GM12878 (cell line): Measurements from ENCODE around the gene UMAD1. TPM values are rescaled to one million over a fixed set of nuclear protein-coding genes. Genes with fewer than 3 reads are reported as not detected.
A peak's percentile ranks its signal among the peaks of the same experiment; 100 is the strongest.

Experiments
- JUNB ChIP-seq: IDR thresholded peaks from 2 replicates; pipeline ENCODE4 v1.6.1; 2016; ENCODE audit warnings: antibody characterized with exemption, mild to moderate bottlenecking
- MYB ChIP-seq: fragments of 150-350 bp; IDR thresholded peaks from 2 replicates; pipeline ENCODE4 v1.6.1; 2014; ENCODE audit warnings: mild to moderate bottlenecking, low read depth, low read length, borderline replicate concordance
- POU2F2 ChIP-seq: IDR thresholded peaks from 3 replicates; pipeline ENCODE4 v1.6.1; 2011; ENCODE audit warnings: low read depth, mild to moderate bottlenecking, low read length, borderline replicate concordance
- SRF ChIP-seq, 2 experiments: IDR thresholded peaks; 2 replicates each; pipeline ENCODE4 v1.6.1; 2011; ENCODE audit warnings: low read depth in 2 of 2, low read length in 2 of 2, mild to moderate bottlenecking in 1 of 2, moderate library complexity in 1 of 2
- polyA plus RNA-seq, 11 experiments: library from polyadenylated mRNA; depleted of rRNA in 4 of 11; unstranded in 6 of 11; stranded (reverse) in 5 of 11; fragments of >200 nt; fragmentation: Nextera tagmentation in 4 of 11; fragmentation: Illumina TruSeq in 1 of 11; extraction: Ambion mirVana in 4 of 11; extraction: Trizol in 1 of 11; gene quantifications; 1 replicate in 1 of 11; 2 replicates in 10 of 11; pipeline versions ENCODE4 v1.2.1 to v1.2.3, GENCODE V29; 2011 to 2016; ENCODE audit warnings: inconsistent platforms in 2 of 11, missing spikeins in 2 of 11, low read depth in 1 of 11
- total RNA-seq, 4 experiments: library from RNA; depleted of rRNA in 3 of 4; stranded (reverse); fragments of >200 nt in 3 of 4; fragmentation: Illumina TruSeq in 1 of 4; extraction: Trizol in 1 of 4; gene quantifications; 2 replicates each; pipeline versions ENCODE4 v1.2.1 to v1.2.3, GENCODE V29; 2013 to 2021
- TF ChIP-seq, protein P1 (sequence below): fragments of 450-650 bp; IDR thresholded peaks from 2 replicates; pipeline ENCODE4 v1.6.1; 2017; ENCODE audit warnings: mild to moderate bottlenecking, low read depth, inconsistent platforms; ENCODE audit not compliant: poor library complexity, severe bottlenecking
- TF ChIP-seq, protein P2 (sequence below): IDR thresholded peaks from 2 replicates; pipeline ENCODE4 v1.6.1; 2012; ENCODE audit warnings: mild to moderate bottlenecking, low read depth, low read length
- TF ChIP-seq, protein P3 (sequence below): fragments of 450-650 bp; IDR thresholded peaks from 2 replicates; pipeline ENCODE4 v1.6.1; 2017; ENCODE audit warnings: mild to moderate bottlenecking, moderate library complexity
- TF ChIP-seq, protein P4 (sequence below): fragments of 450-650 bp; IDR thresholded peaks from 2 replicates; pipeline ENCODE4 v1.6.1; 2018; ENCODE audit warnings: mild to moderate bottlenecking, low read depth, moderate library complexity; ENCODE audit not compliant: partially characterized antibody

The UMAD1 gene
- total and polyA plus RNA-seq, 10 of the 15 experiments (the other 5 are each of a cell fraction or from before 2014, with no cell fraction given): 6.0 to 28.6 (median 9.3) TPM

DNA sequence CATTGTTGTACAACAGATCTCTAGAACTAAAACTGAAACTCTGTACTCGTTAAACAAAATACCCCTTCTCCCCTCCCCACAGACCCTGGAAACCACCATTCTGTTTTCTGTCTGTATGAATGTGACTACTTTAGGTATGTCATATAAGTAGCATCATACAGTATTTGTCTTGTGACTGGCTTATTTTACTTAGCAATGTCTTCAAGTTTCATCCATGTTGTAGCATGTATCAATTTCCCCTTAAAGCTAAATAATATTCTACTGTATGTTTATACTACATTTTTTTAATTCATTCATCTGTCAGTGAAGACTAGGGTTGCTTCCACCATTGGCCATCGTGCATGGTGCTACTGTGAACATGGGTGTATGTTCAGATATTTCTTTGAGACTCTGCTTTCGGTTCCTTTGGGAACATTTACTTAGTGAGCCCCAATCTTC is 149.0 kb downstream of the UMAD1 start (continued):
- TF ChIP-seq, protein P1, sequence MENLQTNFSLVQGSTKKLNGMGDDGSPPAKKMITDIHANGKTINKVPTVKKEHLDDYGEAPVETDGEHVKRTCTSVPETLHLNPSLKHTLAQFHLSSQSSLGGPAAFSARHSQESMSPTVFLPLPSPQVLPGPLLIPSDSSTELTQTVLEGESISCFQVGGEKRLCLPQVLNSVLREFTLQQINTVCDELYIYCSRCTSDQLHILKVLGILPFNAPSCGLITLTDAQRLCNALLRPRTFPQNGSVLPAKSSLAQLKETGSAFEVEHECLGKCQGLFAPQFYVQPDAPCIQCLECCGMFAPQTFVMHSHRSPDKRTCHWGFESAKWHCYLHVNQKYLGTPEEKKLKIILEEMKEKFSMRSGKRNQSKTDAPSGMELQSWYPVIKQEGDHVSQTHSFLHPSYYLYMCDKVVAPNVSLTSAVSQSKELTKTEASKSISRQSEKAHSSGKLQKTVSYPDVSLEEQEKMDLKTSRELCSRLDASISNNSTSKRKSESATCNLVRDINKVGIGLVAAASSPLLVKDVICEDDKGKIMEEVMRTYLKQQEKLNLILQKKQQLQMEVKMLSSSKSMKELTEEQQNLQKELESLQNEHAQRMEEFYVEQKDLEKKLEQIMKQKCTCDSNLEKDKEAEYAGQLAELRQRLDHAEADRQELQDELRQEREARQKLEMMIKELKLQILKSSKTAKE: peak; percentile 58
- TF ChIP-seq, protein P2, sequence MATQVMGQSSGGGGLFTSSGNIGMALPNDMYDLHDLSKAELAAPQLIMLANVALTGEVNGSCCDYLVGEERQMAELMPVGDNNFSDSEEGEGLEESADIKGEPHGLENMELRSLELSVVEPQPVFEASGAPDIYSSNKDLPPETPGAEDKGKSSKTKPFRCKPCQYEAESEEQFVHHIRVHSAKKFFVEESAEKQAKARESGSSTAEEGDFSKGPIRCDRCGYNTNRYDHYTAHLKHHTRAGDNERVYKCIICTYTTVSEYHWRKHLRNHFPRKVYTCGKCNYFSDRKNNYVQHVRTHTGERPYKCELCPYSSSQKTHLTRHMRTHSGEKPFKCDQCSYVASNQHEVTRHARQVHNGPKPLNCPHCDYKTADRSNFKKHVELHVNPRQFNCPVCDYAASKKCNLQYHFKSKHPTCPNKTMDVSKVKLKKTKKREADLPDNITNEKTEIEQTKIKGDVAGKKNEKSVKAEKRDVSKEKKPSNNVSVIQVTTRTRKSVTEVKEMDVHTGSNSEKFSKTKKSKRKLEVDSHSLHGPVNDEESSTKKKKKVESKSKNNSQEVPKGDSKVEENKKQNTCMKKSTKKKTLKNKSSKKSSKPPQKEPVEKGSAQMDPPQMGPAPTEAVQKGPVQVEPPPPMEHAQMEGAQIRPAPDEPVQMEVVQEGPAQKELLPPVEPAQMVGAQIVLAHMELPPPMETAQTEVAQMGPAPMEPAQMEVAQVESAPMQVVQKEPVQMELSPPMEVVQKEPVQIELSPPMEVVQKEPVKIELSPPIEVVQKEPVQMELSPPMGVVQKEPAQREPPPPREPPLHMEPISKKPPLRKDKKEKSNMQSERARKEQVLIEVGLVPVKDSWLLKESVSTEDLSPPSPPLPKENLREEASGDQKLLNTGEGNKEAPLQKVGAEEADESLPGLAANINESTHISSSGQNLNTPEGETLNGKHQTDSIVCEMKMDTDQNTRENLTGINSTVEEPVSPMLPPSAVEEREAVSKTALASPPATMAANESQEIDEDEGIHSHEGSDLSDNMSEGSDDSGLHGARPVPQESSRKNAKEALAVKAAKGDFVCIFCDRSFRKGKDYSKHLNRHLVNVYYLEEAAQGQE: no peak
- peak; percentile 55 for TF ChIP-seq JUNB
- TF ChIP-seq, protein P3, sequence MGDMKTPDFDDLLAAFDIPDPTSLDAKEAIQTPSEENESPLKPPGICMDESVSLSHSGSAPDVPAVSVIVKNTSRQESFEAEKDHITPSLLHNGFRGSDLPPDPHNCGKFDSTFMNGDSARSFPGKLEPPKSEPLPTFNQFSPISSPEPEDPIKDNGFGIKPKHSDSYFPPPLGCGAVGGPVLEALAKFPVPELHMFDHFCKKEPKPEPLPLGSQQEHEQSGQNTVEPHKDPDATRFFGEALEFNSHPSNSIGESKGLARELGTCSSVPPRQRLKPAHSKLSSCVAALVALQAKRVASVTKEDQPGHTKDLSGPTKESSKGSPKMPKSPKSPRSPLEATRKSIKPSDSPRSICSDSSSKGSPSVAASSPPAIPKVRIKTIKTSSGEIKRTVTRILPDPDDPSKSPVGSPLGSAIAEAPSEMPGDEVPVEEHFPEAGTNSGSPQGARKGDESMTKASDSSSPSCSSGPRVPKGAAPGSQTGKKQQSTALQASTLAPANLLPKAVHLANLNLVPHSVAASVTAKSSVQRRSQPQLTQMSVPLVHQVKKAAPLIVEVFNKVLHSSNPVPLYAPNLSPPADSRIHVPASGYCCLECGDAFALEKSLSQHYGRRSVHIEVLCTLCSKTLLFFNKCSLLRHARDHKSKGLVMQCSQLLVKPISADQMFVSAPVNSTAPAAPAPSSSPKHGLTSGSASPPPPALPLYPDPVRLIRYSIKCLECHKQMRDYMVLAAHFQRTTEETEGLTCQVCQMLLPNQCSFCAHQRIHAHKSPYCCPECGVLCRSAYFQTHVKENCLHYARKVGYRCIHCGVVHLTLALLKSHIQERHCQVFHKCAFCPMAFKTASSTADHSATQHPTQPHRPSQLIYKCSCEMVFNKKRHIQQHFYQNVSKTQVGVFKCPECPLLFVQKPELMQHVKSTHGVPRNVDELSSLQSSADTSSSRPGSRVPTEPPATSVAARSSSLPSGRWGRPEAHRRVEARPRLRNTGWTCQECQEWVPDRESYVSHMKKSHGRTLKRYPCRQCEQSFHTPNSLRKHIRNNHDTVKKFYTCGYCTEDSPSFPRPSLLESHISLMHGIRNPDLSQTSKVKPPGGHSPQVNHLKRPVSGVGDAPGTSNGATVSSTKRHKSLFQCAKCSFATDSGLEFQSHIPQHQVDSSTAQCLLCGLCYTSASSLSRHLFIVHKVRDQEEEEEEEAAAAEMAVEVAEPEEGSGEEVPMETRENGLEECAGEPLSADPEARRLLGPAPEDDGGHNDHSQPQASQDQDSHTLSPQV: 0 out of 2 replicates have a peak, but pooled peaks have one; percentile 32
- TF ChIP-seq SRF (IDR thresholded peaks at IDR 0.05; ENCODE audit: low read depth in 2 of 2, low read length in 2 of 2): no peak
- TF ChIP-seq MYB: peak; percentile 34; the same call in 1 of the 2 replicates
- no peak for TF ChIP-seq POU2F2
- TF ChIP-seq, protein P4, sequence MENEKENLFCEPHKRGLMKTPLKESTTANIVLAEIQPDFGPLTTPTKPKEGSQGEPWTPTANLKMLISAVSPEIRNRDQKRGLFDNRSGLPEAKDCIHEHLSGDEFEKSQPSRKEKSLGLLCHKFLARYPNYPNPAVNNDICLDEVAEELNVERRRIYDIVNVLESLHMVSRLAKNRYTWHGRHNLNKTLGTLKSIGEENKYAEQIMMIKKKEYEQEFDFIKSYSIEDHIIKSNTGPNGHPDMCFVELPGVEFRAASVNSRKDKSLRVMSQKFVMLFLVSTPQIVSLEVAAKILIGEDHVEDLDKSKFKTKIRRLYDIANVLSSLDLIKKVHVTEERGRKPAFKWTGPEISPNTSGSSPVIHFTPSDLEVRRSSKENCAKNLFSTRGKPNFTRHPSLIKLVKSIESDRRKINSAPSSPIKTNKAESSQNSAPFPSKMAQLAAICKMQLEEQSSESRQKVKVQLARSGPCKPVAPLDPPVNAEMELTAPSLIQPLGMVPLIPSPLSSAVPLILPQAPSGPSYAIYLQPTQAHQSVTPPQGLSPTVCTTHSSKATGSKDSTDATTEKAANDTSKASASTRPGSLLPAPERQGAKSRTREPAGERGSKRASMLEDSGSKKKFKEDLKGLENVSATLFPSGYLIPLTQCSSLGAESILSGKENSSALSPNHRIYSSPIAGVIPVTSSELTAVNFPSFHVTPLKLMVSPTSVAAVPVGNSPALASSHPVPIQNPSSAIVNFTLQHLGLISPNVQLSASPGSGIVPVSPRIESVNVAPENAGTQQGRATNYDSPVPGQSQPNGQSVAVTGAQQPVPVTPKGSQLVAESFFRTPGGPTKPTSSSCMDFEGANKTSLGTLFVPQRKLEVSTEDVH: no peak
